ENCODE results near the gene SYNE2.

Gene SYNE2

GRCh38 chr14:63891148-63891975 is 38.6 kb downstream of the SYNE2 start:
- TF ChIP-seq, protein P1, sequence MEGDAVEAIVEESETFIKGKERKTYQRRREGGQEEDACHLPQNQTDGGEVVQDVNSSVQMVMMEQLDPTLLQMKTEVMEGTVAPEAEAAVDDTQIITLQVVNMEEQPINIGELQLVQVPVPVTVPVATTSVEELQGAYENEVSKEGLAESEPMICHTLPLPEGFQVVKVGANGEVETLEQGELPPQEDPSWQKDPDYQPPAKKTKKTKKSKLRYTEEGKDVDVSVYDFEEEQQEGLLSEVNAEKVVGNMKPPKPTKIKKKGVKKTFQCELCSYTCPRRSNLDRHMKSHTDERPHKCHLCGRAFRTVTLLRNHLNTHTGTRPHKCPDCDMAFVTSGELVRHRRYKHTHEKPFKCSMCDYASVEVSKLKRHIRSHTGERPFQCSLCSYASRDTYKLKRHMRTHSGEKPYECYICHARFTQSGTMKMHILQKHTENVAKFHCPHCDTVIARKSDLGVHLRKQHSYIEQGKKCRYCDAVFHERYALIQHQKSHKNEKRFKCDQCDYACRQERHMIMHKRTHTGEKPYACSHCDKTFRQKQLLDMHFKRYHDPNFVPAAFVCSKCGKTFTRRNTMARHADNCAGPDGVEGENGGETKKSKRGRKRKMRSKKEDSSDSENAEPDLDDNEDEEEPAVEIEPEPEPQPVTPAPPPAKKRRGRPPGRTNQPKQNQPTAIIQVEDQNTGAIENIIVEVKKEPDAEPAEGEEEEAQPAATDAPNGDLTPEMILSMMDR (IDR thresholded peaks at IDR 0.05; ENCODE audit: extremely low read depth, insufficient read depth, missing control alignments), result no peak
- in situ Hi-C loops (cut with MboI; ENCODE audit: low pct_unique_long_range_greater_than_20kb, low sequenced_read_pairs, unreplicated experiment), result no loop called here
- DNase-seq (ENCODE audit: low spot score), result no peak

- TF ChIP-seq, protein P1 (IDR thresholded peaks at IDR 0.05; ENCODE audit: extremely low read depth, insufficient read depth, missing control alignments), result no peak
- in situ Hi-C loops (cut with MboI; ENCODE audit: low pct_unique_long_range_greater_than_20kb, low sequenced_read_pairs, unreplicated experiment), result no loop called here
- no peak for DNase-seq (ENCODE audit: low spot score)
Measured at GRCh38 chr14:63892265-63892664, 39.5 kb downstream of the SYNE2 start.

DNA sequence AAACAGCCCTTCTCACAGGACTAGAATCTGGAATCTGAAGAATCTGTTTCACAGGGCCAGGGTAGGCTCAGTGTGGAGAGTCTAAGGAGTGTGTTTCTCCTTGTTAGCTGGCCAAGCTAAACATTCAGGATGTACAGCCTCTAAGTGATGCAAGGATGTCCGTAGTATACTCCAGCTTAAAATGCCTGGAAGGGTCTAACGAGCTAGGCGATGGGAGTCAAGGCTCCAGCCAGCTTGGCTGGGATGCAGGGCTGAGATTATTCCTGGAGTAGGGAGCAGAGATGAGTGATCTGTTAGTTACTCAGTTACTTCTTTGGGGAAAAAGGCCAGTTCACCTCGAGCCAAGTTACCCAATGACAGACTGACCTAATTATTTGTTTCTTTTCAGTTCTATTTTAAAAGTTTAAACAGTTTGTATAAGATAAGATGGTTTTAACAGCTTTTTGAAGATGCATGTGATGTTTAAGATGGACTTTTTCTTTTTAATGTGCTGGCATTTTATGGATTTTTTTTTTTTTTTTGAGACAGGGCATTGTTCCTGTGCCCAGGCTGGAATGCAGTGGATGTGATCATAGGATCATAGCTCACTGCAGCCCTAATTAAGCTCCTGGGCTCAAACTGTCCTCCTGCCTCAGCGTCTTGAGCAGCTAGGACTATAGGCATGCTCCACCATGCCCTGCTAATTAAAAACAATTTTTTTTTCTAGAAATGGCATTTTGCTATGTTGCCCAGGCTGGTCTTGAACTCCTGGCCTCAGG is 41.1 kb downstream of the SYNE2 start:
- TF ChIP-seq, protein P1 (IDR thresholded peaks at IDR 0.05; ENCODE audit: extremely low read depth, insufficient read depth, missing control alignments), result no peak
- in situ Hi-C loops (cut with MboI; ENCODE audit: low pct_unique_long_range_greater_than_20kb, low sequenced_read_pairs, unreplicated experiment), result no loop called here
- DNase-seq (ENCODE audit: low spot score), result no peak

DNA sequence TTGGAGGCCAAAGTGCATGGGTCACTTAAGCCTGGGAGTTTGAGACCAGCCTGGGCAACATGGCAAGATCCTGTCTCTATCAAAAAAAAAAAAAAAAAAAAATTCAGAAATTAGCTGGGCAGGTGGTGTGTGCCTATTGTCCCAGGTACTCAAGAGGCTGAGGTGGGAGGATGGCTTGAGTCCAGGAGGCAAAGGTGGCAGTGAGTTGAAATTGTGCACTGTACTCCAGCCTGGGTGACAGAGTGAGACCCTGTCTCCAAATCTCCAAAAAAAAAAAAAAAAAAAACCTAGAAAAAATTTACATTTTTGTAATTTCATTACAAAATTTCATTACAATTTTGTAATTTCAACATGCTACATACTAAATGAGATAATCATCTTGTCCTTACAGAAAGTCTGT is 42.7 kb downstream of the SYNE2 start:
- DNase-seq (ENCODE audit: low spot score), result no peak
- in situ Hi-C loops (cut with MboI; ENCODE audit: low pct_unique_long_range_greater_than_20kb, low sequenced_read_pairs, unreplicated experiment), result no loop called here
- TF ChIP-seq, protein P1 (IDR thresholded peaks at IDR 0.05; ENCODE audit: extremely low read depth, insufficient read depth, missing control alignments), result no peak

DNA sequence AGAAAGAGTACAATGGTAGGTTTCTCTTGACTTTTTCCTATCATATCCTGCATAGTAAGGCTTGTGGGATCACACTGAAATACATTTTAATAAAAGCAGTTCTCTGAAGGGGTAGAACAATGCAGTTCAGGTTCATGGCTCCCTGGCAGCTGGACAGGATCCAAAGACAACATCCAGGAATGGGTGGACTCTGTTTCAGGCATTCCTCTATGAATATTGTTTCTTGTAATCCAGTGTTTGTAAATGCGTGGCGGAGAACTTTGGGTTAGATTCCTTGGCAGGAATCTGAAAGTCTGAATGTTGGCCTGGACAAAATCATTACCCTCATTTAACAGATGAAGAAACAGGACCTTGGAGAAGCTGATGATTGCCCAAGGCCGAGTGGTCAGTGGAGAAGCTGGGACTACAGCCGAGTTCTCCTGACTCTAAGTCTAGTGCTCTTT is 43.5 kb downstream of the SYNE2 start:
- in situ Hi-C loops (cut with MboI; ENCODE audit: low pct_unique_long_range_greater_than_20kb, low sequenced_read_pairs, unreplicated experiment), result no loop called here
- TF ChIP-seq, protein P1 (IDR thresholded peaks at IDR 0.05; ENCODE audit: extremely low read depth, insufficient read depth, missing control alignments), result no peak
- no peak for DNase-seq (ENCODE audit: low spot score)

GRCh38 chr14:63897721-63898163 is 44.9 kb downstream of the SYNE2 start:
- in situ Hi-C loops (cut with MboI; ENCODE audit: low pct_unique_long_range_greater_than_20kb, low sequenced_read_pairs, unreplicated experiment), result no loop called here
- DNase-seq (ENCODE audit: low spot score), result no peak
- TF ChIP-seq, protein P1 (IDR thresholded peaks at IDR 0.05; ENCODE audit: extremely low read depth, insufficient read depth, missing control alignments), result no peak

All from GM13977 (cell line).